Skin epidermis (tissue), 12 donors: ENCODE results near the gene MYL12B.
"Not testable (repeated sequence)": the region's sequence is repeated elsewhere in the genome, so short reads cannot be mapped to it uniquely, and the experiment has no call there.

Experiments used
- H3K27ac ChIP-seq, 21 experiments: fragments of 200-600 bp; sonication (generic) in 11 of 21; one replicate each; pipeline ENCODE4 v1.5.0; 2020; ENCODE audit warnings: mild to moderate bottlenecking in 3 of 21, inconsistent platforms in 2 of 21, moderate library complexity in 2 of 21
- H3K4me3 ChIP-seq, 7 experiments: fragments of 200-600 bp; sonication (generic) in 2 of 7; one replicate each; pipeline ENCODE4 v1.5.0; 2020; ENCODE audit warnings: inconsistent platforms in 2 of 7, mild to moderate bottlenecking in 2 of 7, moderate library complexity in 1 of 7

The MYL12B gene

GRCh38 chr18:3261373-3262233 lies at the start of gene MYL12B:
Gene MYL12B, plus strand, starts transcription at chr18:3262133. Its CDS starts 10,766 bp downstream, at chr18:3272899.
- Histone ChIP-seq H3K4me3 (peak within 1 kb of the TSS; percentile 89 to 99 (median 95)), H3K27ac (peak within 1 kb of the TSS; percentile 92 to 100 (median 99))

- no peak overlapping the region for H3K4me3 ChIP-seq
Measured at GRCh38 chr18:3212657-3213056, 49.3 kb upstream of the MYL12B start.

GRCh38 chr18:3213300-3214059 lies 48.5 kb upstream of the MYL12B start:
- no peak overlapping the region for H3K4me3 ChIP-seq
- no peak overlapping the region for H3K27ac ChIP-seq

More at GRCh38 chr18:3212657-3213056, 49.3 kb upstream of the MYL12B start:
- no peak overlapping the region for H3K27ac ChIP-seq

- no peak overlapping the region for H3K27ac ChIP-seq
- no peak overlapping the region for H3K4me3 ChIP-seq
Measured at GRCh38 chr18:3214855-3215637, 46.9 kb upstream of the MYL12B start.

GRCh38 chr18:3216987-3217386 lies 44.9 kb upstream of the MYL12B start:
- Histone ChIP-seq H3K4me3 (no peak overlapping the region), H3K27ac (no peak overlapping the region)

GRCh38 chr18:3217948-3218647 lies 43.8 kb upstream of the MYL12B start:
- Histone ChIP-seq H3K27ac (no peak overlapping the region), H3K4me3 (no peak overlapping the region)

- H3K4me3 ChIP-seq = no peak overlapping the region
- H3K27ac ChIP-seq = no peak overlapping the region
Measured at GRCh38 chr18:3218819-3219218, 43.1 kb upstream of the MYL12B start.

GRCh38 chr18:3219241-3219630 lies 42.7 kb upstream of the MYL12B start:
- Histone ChIP-seq H3K27ac (no peak overlapping the region), H3K4me3 (no peak overlapping the region)

GRCh38 chr18:3219631-3220335 lies 42.1 kb upstream of the MYL12B start, which contains the start of gene MYOM1:
Gene MYOM1, minus strand, starts transcription at chr18:3219968. Its CDS starts 4,745 bp downstream, at chr18:3215223.
- no peak within 1 kb of the TSS for H3K4me3 ChIP-seq
- peak within 1 kb of the TSS in 1 of 21 experiments; percentile 14 for H3K27ac ChIP-seq

- not testable (repeated sequence) for H3K4me3 ChIP-seq, H3K27ac ChIP-seq
Measured at GRCh38 chr18:3220868-3221267, 41.1 kb upstream of the MYL12B start.

GRCh38 chr18:3221496-3221895 lies 40.4 kb upstream of the MYL12B start:
- H3K27ac ChIP-seq = no peak overlapping the region

GRCh38 chr18:3223356-3223755 lies 38.6 kb upstream of the MYL12B start:
- Histone ChIP-seq H3K27ac (no peak overlapping the region), H3K4me3 (no peak overlapping the region)

More at GRCh38 chr18:3221496-3221895, 40.4 kb upstream of the MYL12B start:
- H3K4me3 ChIP-seq = no peak overlapping the region

- H3K27ac ChIP-seq = no peak overlapping the region
- H3K4me3 ChIP-seq = no peak overlapping the region
Measured at GRCh38 chr18:3224223-3224622, 37.7 kb upstream of the MYL12B start.

GRCh38 chr18:3225588-3225987 lies 36.3 kb upstream of the MYL12B start:
- H3K27ac ChIP-seq = no peak overlapping the region
- H3K4me3 ChIP-seq = no peak overlapping the region

GRCh38 chr18:3226048-3226447 lies 35.9 kb upstream of the MYL12B start:
- Histone ChIP-seq H3K27ac (no peak overlapping the region), H3K4me3 (no peak overlapping the region)

- Histone ChIP-seq H3K27ac (no peak overlapping the region), H3K4me3 (no peak overlapping the region)
Measured at GRCh38 chr18:3230401-3231334, 31.3 kb upstream of the MYL12B start.

- H3K4me3 ChIP-seq = no peak overlapping the region
- H3K27ac ChIP-seq = no peak overlapping the region
Measured at GRCh38 chr18:3233004-3233403, 28.9 kb upstream of the MYL12B start.
